Mucosa of rectum (tissue), 2 donors: ENCODE measurements around the gene HOXA3.
A peak's percentile ranks its signal among the peaks of the same experiment; 100 is the strongest.

ENCODE experiments used
- H3K27ac ChIP-seq, 2 donors: one replicate each; pipeline ENCODE4 v1.7.0; 2013; ENCODE audit warnings: inconsistent platforms in 2 of 2, low read depth in 2 of 2, low read length in 2 of 2
- H3K27me3 ChIP-seq, 2 donors: one replicate each; pipeline ENCODE4 v1.7.0; 2013; ENCODE audit warnings: low read length in 2 of 2; ENCODE audit not compliant: control insufficient read depth in 2 of 2, insufficient read depth in 2 of 2
- H3K36me3 ChIP-seq, 2 donors: one replicate each; pipeline ENCODE4 v1.7.0; 2013; ENCODE audit warnings: low read length in 2 of 2; ENCODE audit not compliant: control insufficient read depth in 2 of 2, insufficient read depth in 2 of 2
- H3K4me1 ChIP-seq, 2 donors: one replicate each; pipeline ENCODE4 v1.7.0; 2013; ENCODE audit warnings: low read length in 2 of 2, mild to moderate bottlenecking in 1 of 2; ENCODE audit not compliant: control insufficient read depth in 2 of 2, insufficient read depth in 2 of 2
- H3K4me3 ChIP-seq, 2 donors: one replicate each; pipeline ENCODE4 v1.7.0; 2013; ENCODE audit warnings: low read length in 2 of 2
- H3K9ac ChIP-seq, 2 donors: one replicate each; pipeline ENCODE4 v1.7.0; 2013; ENCODE audit warnings: low read length in 2 of 2, low read depth in 1 of 2, mild to moderate bottlenecking in 1 of 2
- H3K9me3 ChIP-seq, 2 donors: one replicate each; pipeline ENCODE4 v1.7.0; 2013; ENCODE audit warnings: low read length in 2 of 2; ENCODE audit not compliant: control insufficient read depth in 2 of 2
- donor health status: healthy.
- donor health status: Normal muscosa, but diverticular disease.

Gene HOXA3

DNA sequence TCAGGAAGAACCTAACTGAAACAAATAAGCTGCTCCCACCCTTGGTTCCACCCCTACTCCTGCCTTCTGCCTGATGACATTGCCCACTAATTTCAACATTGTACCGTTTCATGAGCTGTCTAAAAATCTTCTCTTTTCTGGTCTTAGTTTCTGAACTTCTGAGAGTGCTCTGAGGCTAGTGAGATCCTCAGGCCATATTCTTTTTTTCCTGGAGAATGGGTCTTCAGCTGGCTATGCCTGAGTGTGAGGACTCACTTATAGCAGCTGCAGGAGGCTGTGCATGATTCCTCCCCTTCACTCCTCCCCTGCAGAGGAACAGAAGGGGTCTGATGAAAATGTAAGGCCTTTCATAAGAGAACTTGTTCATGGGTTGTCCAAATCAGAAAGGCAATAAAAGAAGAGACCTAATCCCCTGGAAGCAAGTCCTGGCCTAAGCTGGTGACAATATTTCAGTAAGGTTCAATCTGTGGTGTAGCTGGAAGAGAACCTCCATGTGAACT lies 32.9 kb downstream of the HOXA3 start:
- H3K4me3 ChIP-seq, result no peak overlapping the region
- H3K4me1 ChIP-seq, result peaks cover 53 to 90% of the 10 kb centered on the region in 2 donors
- peak overlapping the region; percentile 48 to 88 for H3K27ac ChIP-seq
- H3K27me3 ChIP-seq, result no peaks in the 10 kb centered on the region
- H3K36me3 ChIP-seq, result peaks cover 0 to 4% of the 10 kb centered on the region in 2 donors
- H3K9ac ChIP-seq, result peak overlapping the region in 1 of 2 donors; percentile 34
- H3K9me3 ChIP-seq, result no peaks in the 10 kb centered on the region

GRCh38 chr7:27118580-27118979 lies 33.8 kb downstream of the HOXA3 start:
- peak overlapping the region in 1 of 2 donors; percentile 69 for H3K4me3 ChIP-seq
- H3K27ac ChIP-seq, result peak overlapping the region; percentile 88 to 92
- H3K4me1 ChIP-seq, result peaks cover 49 to 87% of the 10 kb centered on the region in 2 donors
- no peaks in the 10 kb centered on the region for H3K27me3 ChIP-seq
- no peak overlapping the region for H3K9ac ChIP-seq
- H3K9me3 ChIP-seq, result no peaks in the 10 kb centered on the region
- peaks cover 0 to 2% of the 10 kb centered on the region in 2 donors for H3K36me3 ChIP-seq

DNA sequence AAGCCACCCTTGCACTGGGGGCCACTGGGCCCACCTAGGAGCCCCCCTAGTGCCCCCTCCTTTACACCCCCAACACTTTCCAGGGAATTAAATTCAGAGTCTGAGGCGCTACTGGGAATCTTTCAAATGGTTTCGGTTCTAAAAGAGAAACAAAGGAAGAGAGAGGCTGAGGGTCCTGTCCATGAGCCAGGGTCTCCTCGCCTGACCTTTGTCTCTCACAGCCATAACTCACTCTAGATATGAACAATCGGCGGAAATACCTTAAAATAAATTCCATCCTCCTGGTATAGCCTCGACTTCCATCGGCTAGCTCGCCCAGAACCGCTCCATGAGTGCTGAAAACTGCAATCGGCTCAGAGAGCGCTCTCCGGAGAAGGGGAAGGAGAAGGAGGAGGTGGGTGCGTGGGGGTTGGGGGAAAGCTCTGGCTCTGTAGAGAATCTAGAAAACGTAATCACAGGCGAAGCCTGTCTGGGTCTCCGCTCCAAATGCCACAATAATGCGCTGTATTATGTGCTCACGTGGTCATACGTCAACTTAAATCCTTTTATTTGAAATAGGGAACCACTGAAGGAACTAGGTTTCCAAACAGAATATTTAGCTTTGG lies 34.4 kb downstream of the HOXA3 start:
- Histone ChIP-seq H3K36me3 (peaks cover 0 to 2% of the 10 kb centered on the region in 2 donors), H3K9me3 (no peaks in the 10 kb centered on the region), H3K4me1 (peaks cover 49 to 84% of the 10 kb centered on the region in 2 donors), H3K27me3 (no peaks in the 10 kb centered on the region), H3K4me3 (peak overlapping the region; percentile 57 to 69), H3K9ac (peak overlapping the region; percentile 17 to 86), H3K27ac (peak overlapping the region; percentile 88 to 92)

- Histone ChIP-seq H3K27ac (peak overlapping the region; percentile 88 to 92), H3K4me3 (peak overlapping the region; percentile 57 to 69), H3K9me3 (no peaks in the 10 kb centered on the region), H3K27me3 (no peaks in the 10 kb centered on the region), H3K36me3 (peaks cover 0 to 2% of the 10 kb centered on the region in 2 donors), H3K9ac (peak overlapping the region; percentile 63 to 86), H3K4me1 (peaks cover 54 to 79% of the 10 kb centered on the region in 2 donors)
These were observed 35.2 kb downstream of the HOXA3 start for GRCh38 chr7:27116962-27117886.

DNA sequence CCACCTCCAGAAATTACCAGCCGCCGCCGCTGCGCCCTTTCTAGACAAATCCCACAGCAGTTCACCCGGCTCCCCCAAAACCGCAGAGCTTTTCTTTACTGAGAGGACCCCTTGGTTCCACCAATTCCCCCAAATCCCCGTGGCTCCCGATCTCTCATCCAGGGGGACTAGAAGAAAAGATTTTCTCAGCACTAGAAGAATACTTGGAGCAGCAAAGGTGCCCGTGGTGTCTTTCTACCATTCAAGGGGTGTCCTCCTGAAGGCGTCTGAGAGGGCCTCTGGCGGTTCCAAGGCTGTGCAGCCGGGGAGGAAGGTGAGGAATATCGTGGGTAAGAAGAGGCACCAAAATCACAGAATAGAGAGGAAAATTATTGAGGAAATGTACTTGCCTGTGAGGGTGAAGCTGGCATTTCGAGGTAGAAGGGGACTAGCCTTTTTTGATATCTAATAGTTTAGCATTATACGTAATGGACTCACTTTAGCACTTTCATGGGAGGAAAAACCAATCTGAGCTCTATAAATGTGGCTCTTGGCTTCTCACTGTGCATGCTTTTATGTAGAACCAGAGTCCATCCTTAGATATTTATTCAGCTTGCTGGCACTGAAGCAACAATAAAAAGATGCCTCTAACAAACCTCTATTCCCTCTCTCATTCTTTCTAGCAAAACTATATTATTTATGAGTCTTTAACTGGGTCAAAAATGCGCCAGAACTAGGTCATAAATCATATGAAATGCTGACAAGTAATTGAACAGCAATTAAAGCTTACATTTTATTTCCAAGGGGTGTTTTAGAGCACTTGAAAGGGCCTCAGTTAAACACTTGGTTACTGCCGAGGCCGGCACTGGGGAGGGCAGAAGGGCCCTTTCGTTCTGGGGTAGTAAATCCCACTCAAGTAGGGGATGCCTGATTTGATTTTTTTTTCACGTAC lies 36.1 kb downstream of the HOXA3 start:
- H3K9me3 ChIP-seq, result no peaks in the 10 kb centered on the region
- peaks cover 0 to 2% of the 10 kb centered on the region in 2 donors for H3K36me3 ChIP-seq
- peak overlapping the region; percentile 68 to 69 for H3K4me3 ChIP-seq
- peak overlapping the region; percentile 75 to 86 for H3K9ac ChIP-seq
- H3K4me1 ChIP-seq, result peaks cover 61 to 77% of the 10 kb centered on the region in 2 donors
- no peaks in the 10 kb centered on the region for H3K27me3 ChIP-seq
- H3K27ac ChIP-seq, result peak overlapping the region; percentile 88 to 92

DNA sequence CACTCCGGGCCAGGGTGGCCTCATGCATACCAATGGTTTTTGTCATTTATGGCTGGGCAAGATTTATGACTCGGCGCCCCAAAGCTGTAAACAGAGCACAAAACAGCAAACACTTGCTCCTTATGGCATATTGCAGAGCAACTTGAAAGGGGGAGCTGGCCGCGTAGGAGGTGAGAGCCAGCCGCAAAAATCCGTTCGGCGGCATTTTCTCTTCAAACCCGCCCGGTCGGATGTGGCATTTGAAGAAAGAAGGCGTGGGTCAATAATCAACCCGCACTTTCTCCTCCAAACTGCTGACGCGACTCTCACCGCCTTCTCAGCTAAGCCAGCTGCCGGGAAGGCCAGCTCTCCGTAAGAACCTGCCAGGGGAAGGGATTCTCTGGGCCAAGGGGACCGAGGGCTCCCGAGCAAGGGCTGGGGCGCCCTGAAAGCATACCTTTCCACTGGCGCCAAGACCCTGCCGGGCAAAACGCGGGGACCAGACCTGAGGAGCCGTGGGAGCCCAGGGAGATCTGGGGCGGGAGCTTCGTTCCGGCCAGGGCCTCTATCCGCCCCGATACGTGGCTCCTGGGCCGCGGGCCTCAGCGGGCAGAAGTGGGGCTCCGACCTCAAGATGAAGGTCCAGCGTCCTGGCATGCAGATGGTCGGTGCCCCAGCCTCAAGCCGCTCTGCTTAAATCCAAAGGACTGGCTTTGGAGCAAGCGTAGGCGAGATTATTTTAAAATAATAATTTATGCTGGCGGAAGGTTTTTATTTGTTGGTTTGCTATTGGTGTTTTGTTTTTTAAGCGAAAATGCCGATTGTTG lies 37.0 kb downstream of the HOXA3 start:
- peak overlapping the region; percentile 88 to 92 for H3K27ac ChIP-seq
- H3K36me3 ChIP-seq, result peaks cover 0 to 2% of the 10 kb centered on the region in 2 donors
- peaks cover 62 to 77% of the 10 kb centered on the region in 2 donors for H3K4me1 ChIP-seq
- H3K4me3 ChIP-seq, result peak overlapping the region; percentile 68 to 69
- no peaks in the 10 kb centered on the region for H3K27me3 ChIP-seq
- peak overlapping the region; percentile 75 to 86 for H3K9ac ChIP-seq
- no peaks in the 10 kb centered on the region for H3K9me3 ChIP-seq

GRCh38 chr7:27114881-27115220 lies 37.5 kb downstream of the HOXA3 start:
- H3K36me3 ChIP-seq, result peaks cover 2 to 3% of the 10 kb centered on the region in 2 donors
- H3K9ac ChIP-seq, result peak overlapping the region; percentile 75 to 86
- peak overlapping the region; percentile 68 to 69 for H3K4me3 ChIP-seq
- H3K27me3 ChIP-seq, result no peaks in the 10 kb centered on the region
- peak overlapping the region; percentile 88 to 92 for H3K27ac ChIP-seq
- no peaks in the 10 kb centered on the region for H3K9me3 ChIP-seq
- peaks cover 63 to 78% of the 10 kb centered on the region in 2 donors for H3K4me1 ChIP-seq

DNA sequence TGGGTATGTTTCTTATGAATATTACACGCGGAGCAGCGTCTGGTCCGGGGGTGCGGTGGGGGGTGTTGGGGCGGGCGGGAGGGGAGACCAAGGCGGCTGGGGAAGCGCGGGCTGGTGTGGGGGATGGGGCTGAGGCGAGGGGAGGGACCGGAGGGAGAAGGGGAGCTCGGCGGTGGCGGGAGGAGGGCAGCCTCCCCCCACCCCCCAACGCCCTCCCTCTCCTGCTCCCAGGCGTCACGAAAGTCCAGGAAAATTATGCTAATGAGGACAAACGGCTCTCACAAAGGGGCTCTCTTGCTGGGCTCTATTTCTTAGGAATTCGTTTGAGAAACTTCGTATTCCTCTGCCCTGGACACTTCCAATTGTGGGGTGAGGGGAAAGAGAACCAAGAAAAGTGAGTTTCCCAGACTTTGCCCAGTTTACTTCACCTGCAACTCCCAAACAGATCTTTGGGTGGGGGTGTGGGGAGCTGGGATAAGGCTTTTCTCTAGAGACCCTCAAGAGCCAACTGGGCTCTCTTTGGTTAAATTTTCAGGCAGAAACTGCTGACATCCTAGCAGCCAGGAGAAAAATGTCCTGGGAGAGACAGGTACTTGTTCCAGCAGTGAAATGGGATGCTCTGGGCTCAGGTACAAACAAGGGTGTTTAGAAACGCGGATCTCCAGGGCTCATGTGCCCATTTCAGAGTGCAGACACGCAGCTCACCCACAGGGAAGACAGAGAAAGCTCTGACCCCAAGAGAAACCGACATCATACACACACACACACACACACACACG lies 38.2 kb downstream of the HOXA3 start:
- H3K4me3 ChIP-seq, result peak overlapping the region; percentile 56 to 61
- H3K9me3 ChIP-seq, result no peaks in the 10 kb centered on the region
- peak overlapping the region; percentile 84 to 88 for H3K27ac ChIP-seq
- peaks cover 3 to 7% of the 10 kb centered on the region in 2 donors for H3K36me3 ChIP-seq
- H3K27me3 ChIP-seq, result no peaks in the 10 kb centered on the region
- H3K4me1 ChIP-seq, result peaks cover 66 to 78% of the 10 kb centered on the region in 2 donors
- H3K9ac ChIP-seq, result peak overlapping the region; percentile 68 to 84
